Upper lobe of left lung (tissue), 6 donors: Measurements from ENCODE around the gene LAMA5. TPM values are rescaled to one million over a fixed set of nuclear protein-coding genes. Genes with fewer than 3 reads are reported as not detected.

Source experiments
- ATAC-seq, 2 donors: fragments of 200-7000 bp; cut with Tn5 transposase; one replicate each; pipeline ENCODE4 v1.9.1; 2022; ENCODE audit warnings: mild to moderate bottlenecking in 2 of 2, moderate library complexity in 2 of 2; ENCODE audit not compliant: low FRiP score in 2 of 2
- DNase-seq, 2 donors: peaks; one replicate each; pipeline ENCODE4 v3.0.0-alpha.2; 2019 to 2020
- H3K27ac ChIP-seq, 4 donors: fragments of 200-600 bp; sonication (generic); one replicate each; pipeline ENCODE4 v1.5.1; 2016 to 2019
- H3K27me3 ChIP-seq, 4 donors: fragments of 200-600 bp; sonication (generic); one replicate each; pipeline ENCODE4 v1.5.1; 2017 to 2019
- H3K36me3 ChIP-seq, 4 donors: fragments of 200-600 bp; sonication (generic); one replicate each; pipeline ENCODE4 v1.5.1; 2016 to 2019
- H3K4me1 ChIP-seq, 4 donors: fragments of 200-600 bp; sonication (generic); one replicate each; pipeline ENCODE4 v1.5.1; 2018 to 2019
- H3K4me3 ChIP-seq, 4 donors: fragments of 200-600 bp; sonication (generic); one replicate each; pipeline ENCODE4 v1.5.1; 2017 to 2019; ENCODE audit warnings: mild to moderate bottlenecking in 2 of 4, moderate library complexity in 1 of 4
- H3K9me3 ChIP-seq, 4 donors: fragments of 200-600 bp; sonication (generic); one replicate each; pipeline ENCODE4 v1.5.1; 2018 to 2019
- CTCF ChIP-seq, 6 experiments: fragments of 450-650 bp in 4 of 6; fragments of 200-600 bp in 2 of 6; sonication (generic) in 2 of 6; IDR thresholded peaks; one replicate each; pipeline ENCODE4 v1.5.1; 2016 to 2019; ENCODE audit warnings: antibody characterized with exemption in 6 of 6
- EP300 ChIP-seq, 4 donors: sonication (generic); formaldehyde crosslinking; IDR thresholded peaks; one replicate each; pipeline ENCODE4 v1.5.1; 2017; ENCODE audit warnings: antibody characterized with exemption in 4 of 4, control low read depth in 2 of 4
- POLR2A ChIP-seq, 4 donors: fragments of 450-650 bp; IDR thresholded peaks; one replicate each; pipeline ENCODE4 v1.5.1; 2016 to 2017; ENCODE audit warnings: antibody characterized with exemption in 4 of 4, mild to moderate bottlenecking in 2 of 4
- POLR2AphosphoS5 ChIP-seq, 2 donors: sonication (generic); formaldehyde crosslinking; IDR thresholded peaks; one replicate each; pipeline ENCODE4 v1.5.1; 2017; ENCODE audit warnings: antibody characterized with exemption in 2 of 2
- WGBS, 2 donors: methylation state at CpG; one replicate each; pipeline ENCODE4 v1.1.5; 2017 to 2018; 5-methylcytosine and 5-hydroxymethylcytosine counted together
- total RNA-seq, 6 donors: library from RNA; depleted of rRNA in 4 of 6; stranded (reverse); fragments of >200 nt in 4 of 6; gene quantifications; one replicate each; pipeline versions ENCODE4 v1.1.0 to v1.2.1, GENCODE V29; 2016 to 2021
- donor health status: DM: no; HTN: no; CAD: no; lungs with moderate emphysema.
- donor health status: DM: no; HTN: yes; CAD: no; lungs with severe emphysema.

LAMA5 gene
- total RNA-seq, 6 donors from 2014 or later, result 176 to 1,019 (median 307) TPM

- H3K4me3 ChIP-seq, result peak overlapping the region in 2 of 4 donors; percentile 26 to 31
- WGBS, 2 donors, result 24% methylated on average over 13 of the region's 25 CpGs; no CpG with 5 or more reads in 1 of the 2 donors
- peak; percentile 60 to 80 for DNase-seq
Measured at GRCh38 chr20:62357187-62357667, 9.9 kb downstream of the LAMA5 start.

GRCh38 chr20:62356589-62357186, 10.4 kb downstream of the LAMA5 start:
- ATAC-seq, result no peak
- peak in 1 of 2 donors; percentile 51 for DNase-seq
- Histone ChIP-seq H3K4me1 (peaks cover 71 to 89% (median 83%) of the 10 kb centered on the region in 4 donors), H3K36me3 (peaks cover 0 to 38% (median 9%) of the 10 kb centered on the region in 4 donors), H3K4me3 (peak overlapping the region in 2 of 4 donors; percentile 26 to 31), H3K27ac (peak overlapping the region; percentile 91 to 98 (median 94)), H3K9me3 (no peaks in the 10 kb centered on the region), H3K27me3 (no peaks in the 10 kb centered on the region)
- WGBS, 2 donors, result 42 to 45% methylated on average over 9 to 14 of the region's 17 CpGs
- no peak for TF ChIP-seq POLR2A (IDR thresholded peaks at IDR 0.05)
- no peak for TF ChIP-seq CTCF (IDR thresholded peaks at IDR 0.05)
- TF ChIP-seq EP300 (IDR thresholded peaks at IDR 0.05), result no peak
- TF ChIP-seq POLR2AphosphoS5 (IDR thresholded peaks at IDR 0.05), result no peak

More at GRCh38 chr20:62357187-62357667, 9.9 kb downstream of the LAMA5 start:
- ATAC-seq, result peak; percentile 1 to 8
- Histone ChIP-seq H3K27ac (peak overlapping the region; percentile 91 to 98 (median 94)), H3K9me3 (no peaks in the 10 kb centered on the region), H3K27me3 (no peaks in the 10 kb centered on the region), H3K4me1 (peaks cover 76 to 93% (median 88%) of the 10 kb centered on the region in 4 donors), H3K36me3 (peaks cover 0 to 38% (median 3%) of the 10 kb centered on the region in 4 donors)
- peak; percentile 76 to 83 for TF ChIP-seq POLR2AphosphoS5 (IDR thresholded peaks at IDR 0.05)
- peak in 2 of 4 donors; percentile 79 to 82 for TF ChIP-seq EP300 (IDR thresholded peaks at IDR 0.05)
- TF ChIP-seq CTCF (IDR thresholded peaks at IDR 0.05), result no peak
- peak in 1 of 4 donors; percentile 11 for TF ChIP-seq POLR2A (IDR thresholded peaks at IDR 0.05)

- DNase-seq (peak in 1 of 2 donors; percentile 74), ATAC-seq (no peak)
- peaks cover 64 to 82% (median 77%) of the 10 kb centered on the region in 4 donors for H3K4me1 ChIP-seq
- H3K4me3 ChIP-seq, result peak overlapping the region in 2 of 4 donors; percentile 26 to 31
- H3K27me3 ChIP-seq, result no peaks in the 10 kb centered on the region
- TF ChIP-seq POLR2A (IDR thresholded peaks at IDR 0.05) (no peak), CTCF (IDR thresholded peaks at IDR 0.05) (no peak), POLR2AphosphoS5 (IDR thresholded peaks at IDR 0.05) (peak in 1 of 2 donors; percentile 22)
- WGBS, 2 donors, result 53 to 56% methylated on average over 14 to 29 of the region's 29 CpGs
- peaks cover under 1 to 42% (median 15%) of the 10 kb centered on the region in 4 donors for H3K36me3 ChIP-seq
- no peaks in the 10 kb centered on the region for H3K9me3 ChIP-seq
- H3K27ac ChIP-seq, result peak overlapping the region; percentile 91 to 98 (median 94)
Measured at GRCh38 chr20:62355878-62356588, 11.1 kb downstream of the LAMA5 start.

- Histone ChIP-seq H3K4me1 (peaks cover 59 to 78% (median 76%) of the 10 kb centered on the region in 4 donors), H3K27ac (peak overlapping the region; percentile 91 to 98 (median 94)), H3K9me3 (no peaks in the 10 kb centered on the region), H3K4me3 (peak overlapping the region in 1 of 4 donors; percentile 31), H3K36me3 (peaks cover 4 to 48% (median 21%) of the 10 kb centered on the region in 4 donors), H3K27me3 (no peaks in the 10 kb centered on the region)
- ATAC-seq (no peak), DNase-seq (peak in 1 of 2 donors; percentile 76)
- TF ChIP-seq POLR2A (IDR thresholded peaks at IDR 0.05), result no peak
- no peak for TF ChIP-seq POLR2AphosphoS5 (IDR thresholded peaks at IDR 0.05)
- no peak for TF ChIP-seq CTCF (IDR thresholded peaks at IDR 0.05)
- TF ChIP-seq EP300 (IDR thresholded peaks at IDR 0.05), result no peak
- WGBS, 2 donors, result 73% methylated on average over 2 of the region's 11 CpGs; no CpG with 5 or more reads in 1 of the 2 donors
Measured at GRCh38 chr20:62355516-62355877, 11.6 kb downstream of the LAMA5 start.
